Endothelial cell of umbilical vein (primary cell): ENCODE data around the gene ETS1. TPM values are rescaled to one million over a fixed set of nuclear protein-coding genes. Genes with fewer than 3 reads are reported as not detected.

Experiments used
- BruUV-seq: library from RNA; stranded (reverse); fragments of 400-500 nt; replicated peaks from 2 replicates; lab custom pipeline; 2021; lab: Mats Ljungman, UMichigan
- CTCF ChIA-PET: fragments of 300-600, 350-600 bp; sonication (Branson Sonifier 250); formaldehyde crosslinking; loops from one replicate; lab custom pipeline; 2021; ENCODE audit warnings: antibody characterized with exemption, inconsistent platforms; lab: Charles Lee
- POLR2A ChIA-PET: fragments of 300-600, 350-600 bp; sonication (Branson Sonifier 250); formaldehyde crosslinking; loops from one replicate; lab custom pipeline; 2021; ENCODE audit warnings: antibody characterized with exemption, inconsistent platforms; lab: Charles Lee
- DNase-seq: peaks from one replicate; pipeline ENCODE4 v3.0.0-alpha.2; 2011; ENCODE audit warnings: low read depth, low spot score
- FAIRE-seq: peaks from 2 replicates; lab custom pipeline; 2011; peaks lifted over from hg19 to GRCh38; lab: Jason Lieb, UNC
- H2AFZ ChIP-seq: 2 replicates; pipeline ENCODE4 v1.6.0; 2012; ENCODE audit warnings: low read depth, low read length, control low read depth, inconsistent platforms
- H3K27ac ChIP-seq: 2 replicates; pipeline ENCODE4 v1.5.1; 2011; ENCODE audit warnings: low read depth, mild to moderate bottlenecking, control low read depth, low read length, moderate library complexity; ENCODE audit not compliant: insufficient read depth
- H3K27me3 ChIP-seq, 2 experiments: 2 replicates each; pipeline versions ENCODE4 v1.6.0 to v1.6.1; 2011; ENCODE audit warnings: low read length in 2 of 2, mixed read lengths in 1 of 2; ENCODE audit not compliant: control insufficient read depth in 2 of 2, insufficient read depth in 2 of 2
- H3K36me3 ChIP-seq, 2 experiments: 2 replicates in 1 of 2; 3 replicates in 1 of 2; pipeline ENCODE4 v1.5.1; 2011; ENCODE audit warnings: low read length in 2 of 2, mild to moderate bottlenecking in 1 of 2, moderate library complexity in 1 of 2; ENCODE audit not compliant: control insufficient read depth in 2 of 2, insufficient read depth in 2 of 2; ENCODE audit errors: extremely low read depth in 1 of 2
- H3K4me1 ChIP-seq: 3 replicates; pipeline ENCODE4 v1.5.1; 2011; ENCODE audit warnings: mild to moderate bottlenecking, low read length; ENCODE audit not compliant: control insufficient read depth, insufficient read depth; ENCODE audit errors: extremely low read depth
- H3K4me2 ChIP-seq: 2 replicates; pipeline ENCODE4 v1.6.1; 2011; ENCODE audit warnings: low read length, control low read depth, mixed read lengths; ENCODE audit not compliant: insufficient read depth
- H3K4me3 ChIP-seq, 3 experiments: fragments of 200-600 bp in 1 of 3; sonication (generic), shearing (Covaris generic) in 1 of 3; replicated peaks in 1 of 3; 2 replicates each; pipeline ENCODE4 v1.5.1; 2011 to 2016; ENCODE audit warnings: control low read depth in 3 of 3, low read length in 3 of 3, mild to moderate bottlenecking in 2 of 3, inconsistent platforms in 1 of 3, low read depth in 1 of 3, moderate library complexity in 1 of 3; ENCODE audit not compliant: insufficient read depth in 1 of 3
- H3K79me2 ChIP-seq: 2 replicates; pipeline ENCODE4 v1.6.0; 2012; ENCODE audit warnings: low read length, inconsistent platforms; ENCODE audit not compliant: control insufficient read depth, insufficient read depth
- H3K9ac ChIP-seq: replicated peaks from 2 replicates; pipeline ENCODE3; 2011; ENCODE audit warnings: low read length, control low read depth; ENCODE audit not compliant: insufficient read depth; ENCODE audit errors: extremely low read depth
- H3K9me1 ChIP-seq: replicated peaks from 3 replicates; pipeline ENCODE4 v1.6.0; 2011; ENCODE audit warnings: mild to moderate bottlenecking, low read length; ENCODE audit not compliant: control insufficient read depth, insufficient read depth; ENCODE audit errors: extremely low read depth
- H3K9me3 ChIP-seq: replicated peaks from 2 replicates; pipeline ENCODE4 v1.5.1; 2012; ENCODE audit warnings: low read length, inconsistent platforms; ENCODE audit not compliant: control insufficient read depth, insufficient read depth
- H4K20me1 ChIP-seq: replicated peaks from 2 replicates; pipeline ENCODE3; 2011; ENCODE audit warnings: mild to moderate bottlenecking, low read length; ENCODE audit not compliant: control insufficient read depth, insufficient read depth; ENCODE audit errors: extremely low read depth
- CTCF ChIP-seq, 2 donors: IDR thresholded peaks; 1 replicate in 1 of 2; 2 replicates in 1 of 2; pipeline ENCODE4 v1.5.1; 2011; ENCODE audit warnings: low read length in 2 of 2, mild to moderate bottlenecking in 2 of 2, moderate library complexity in 2 of 2, control low read depth in 1 of 2, inconsistent platforms in 1 of 2, low read depth in 1 of 2; ENCODE audit not compliant: insufficient read depth in 1 of 2; ENCODE audit errors: extremely low read depth in 1 of 2
- EZH2 ChIP-seq: IDR thresholded peaks from 2 replicates; pipeline ENCODE4 v1.6.1; 2012; ENCODE audit warnings: borderline replicate concordance, low read depth, mild to moderate bottlenecking, moderate library complexity, low read length, inconsistent platforms; ENCODE audit not compliant: severe bottlenecking
- FOS ChIP-seq: IDR thresholded peaks from 2 replicates; pipeline ENCODE4 v1.6.1; 2011; ENCODE audit warnings: mild to moderate bottlenecking, low read length, moderate library complexity, borderline replicate concordance; ENCODE audit not compliant: insufficient read depth
- GATA2 ChIP-seq: IDR thresholded peaks from 2 replicates; pipeline ENCODE4 v1.7.0; 2011; ENCODE audit warnings: low read depth, mild to moderate bottlenecking, moderate library complexity, mixed read lengths, low read length; ENCODE audit not compliant: insufficient read length, insufficient read depth
- JUN ChIP-seq: IDR thresholded peaks from 2 replicates; pipeline ENCODE4 v1.6.1; 2011; ENCODE audit warnings: borderline replicate concordance, low read depth; ENCODE audit not compliant: insufficient read length, insufficient read depth
- MAX ChIP-seq: IDR thresholded peaks from 2 replicates; pipeline ENCODE4 v1.6.1; 2011; ENCODE audit not compliant: insufficient read depth, insufficient read length
- MYC ChIP-seq: IDR thresholded peaks from one replicate; pipeline ENCODE4 v1.6.1; 2011; ENCODE audit warnings: mild to moderate bottlenecking, low read depth, low read length
- POLR2A ChIP-seq: IDR thresholded peaks from 2 replicates; pipeline ENCODE4 v1.6.1; 2012; ENCODE audit warnings: low read depth, mild to moderate bottlenecking, control low read depth, low read length
- POLR2AphosphoS5 ChIP-seq: IDR thresholded peaks from 2 replicates; pipeline ENCODE4 v1.6.1; 2012; ENCODE audit warnings: low read depth, mild to moderate bottlenecking, control low read depth, low read length, moderate library complexity; ENCODE audit not compliant: insufficient read depth
- dilution Hi-C: fragments of 300-500 bp; cut with MboI; formaldehyde crosslinking; loops from one replicate; pipeline ENCODE4 v1.15.0; 2019; ENCODE audit warnings: low sequenced_read_pairs; ENCODE audit not compliant: extremely low pct_ligation_motif_present
- intact Hi-C: fragments of 100-400 bp; cut with micrococcal nuclease; formaldehyde crosslinking; loops from one replicate; pipeline ENCODE4 v1.10.0; 2022
- polyA plus RNA-seq, 4 experiments: library from polyadenylated mRNA; depleted of rRNA in 3 of 4; stranded (reverse) in 3 of 4; unstranded in 1 of 4; fragments of >200 nt; gene quantifications; 2 replicates each; pipeline versions ENCODE4 v1.2.1 to v1.2.3, GENCODE V29; 2011 to 2012; ENCODE audit warnings: missing spikeins in 1 of 4
- total RNA-seq: library from RNA; stranded (reverse); gene quantifications from 2 replicates; pipeline ENCODE4 v1.2.3, GENCODE V29; 2021

Gene ETS1
- total and polyA plus RNA-seq, 2 donors (not counting 3 experiments of a cell fraction or from before 2014, with no cell fraction given), result 34.2 to 115 TPM

- CTCF ChIA-PET, result interaction anchor here (0.7 to 6.8 kb wide), 12 partner anchors 52 to 456 kb away, joined by 3 to 145 read pairs (median 4); no protein-coding TSS in a partner anchor
- Histone ChIP-seq H3K79me2 (no peaks in the 10 kb centered on the region), H4K20me1 (no peaks in the 10 kb centered on the region), H2AFZ (no peak overlapping the region), H3K36me3 (no peaks in the 10 kb centered on the region), H3K4me3 (no peak overlapping the region), H3K4me1 (peaks cover 8% of the 10 kb centered on the region), H3K9me3 (no peaks in the 10 kb centered on the region), H3K9ac (no peak overlapping the region), H3K9me1 (no peaks in the 10 kb centered on the region), H3K4me2 (no peak overlapping the region), H3K27me3 (no peaks in the 10 kb centered on the region), H3K27ac (no peak overlapping the region)
- TF ChIP-seq POLR2A, result no peak
- TF ChIP-seq EZH2, result no peak
- no peak for TF ChIP-seq POLR2AphosphoS5
- TF ChIP-seq JUN, result no peak
- no peak for TF ChIP-seq CTCF (IDR thresholded peaks at IDR 0.05; ENCODE audit: extremely low read depth in 1 of 2, insufficient read depth in 1 of 2, low read depth in 1 of 2, low read length in 2 of 2)
- TF ChIP-seq MYC, result no peak
- no peak for TF ChIP-seq MAX
- no peak for TF ChIP-seq GATA2
- TF ChIP-seq FOS, result no peak
- intact Hi-C loops, result no loop called here
- no TSS peak for BruUV-seq
- no peak for FAIRE-seq
- dilution Hi-C loops, result loop anchor here (25.0 kb wide), 3 partner anchors 315 to 590 kb away; no protein-coding TSS in a partner anchor
- no peak for DNase-seq
- POLR2A ChIA-PET, result interaction anchor here (1.3 kb wide), 1 partner anchor 338 kb away, joined by 4 read pairs; no protein-coding TSS in a partner anchor
These were observed 40.4 kb upstream of the ETS1 start for GRCh38 chr11:128627666-128628324.
